T-helper 9 cell (primary cell): ENCODE results near the gene YIPF5.

ENCODE experiments used
- DNase-seq: peaks from one replicate; pipeline ENCODE4 v3.0.0-alpha.2; 2020

YIPF5 gene

GRCh38 chr5:144122081-144122480 lies 48.4 kb downstream of the YIPF5 start:
- DNase-seq: no peak

- no peak for DNase-seq
Observed at GRCh38 chr5:144121577-144121976, 48.9 kb downstream of the YIPF5 start.

- no peak for DNase-seq
Observed at GRCh38 chr5:144120661-144121180, 49.7 kb downstream of the YIPF5 start.

GRCh38 chr5:144117412-144117811 lies 53.0 kb downstream of the YIPF5 start:
- DNase-seq: no peak

- no peak for DNase-seq
Observed at GRCh38 chr5:144114571-144114970, 55.9 kb downstream of the YIPF5 start.
